Uterus (tissue), 4 donors: ENCODE data around the gene SMIM32. TPM values are rescaled to one million over a fixed set of nuclear protein-coding genes. Genes with fewer than 3 reads are reported as not detected.

Source experiments
- DNase-seq, 2 donors: peaks; one replicate each; pipeline ENCODE4 v3.0.0-alpha.2; 2019 to 2020
- H3K27ac ChIP-seq, 2 donors: fragments of 200-600 bp; sonication (generic); 1 replicate in 1 of 2; 2 replicates in 1 of 2; pipeline ENCODE4 v1.5.1; 2016 to 2018
- H3K27me3 ChIP-seq, 2 donors: fragments of 200-600 bp; sonication (generic); one replicate each; pipeline ENCODE4 v1.5.1; 2018 to 2019; ENCODE audit warnings: control low read depth in 1 of 2
- H3K36me3 ChIP-seq, 2 donors: fragments of 200-600 bp; sonication (generic); one replicate each; pipeline ENCODE4 v1.5.1; 2019; ENCODE audit warnings: control low read depth in 1 of 2
- H3K4me1 ChIP-seq, 2 donors: fragments of 200-600 bp; sonication (generic); one replicate each; pipeline ENCODE4 v1.5.1; 2018 to 2019; ENCODE audit warnings: control low read depth in 1 of 2
- H3K4me3 ChIP-seq, 2 donors: fragments of 200-600 bp; sonication (generic); 1 replicate in 1 of 2; 2 replicates in 1 of 2; pipeline ENCODE4 v1.5.1; 2018 to 2019; ENCODE audit warnings: mild to moderate bottlenecking in 1 of 2
- H3K9me3 ChIP-seq, 2 donors: fragments of 200-600 bp; sonication (generic); one replicate each; pipeline ENCODE4 v1.5.1; 2019; ENCODE audit warnings: control low read depth in 1 of 2
- CTCF ChIP-seq, 4 experiments: fragments of 200-600 bp in 2 of 4; fragments of 450-650 bp in 2 of 4; sonication (generic) in 2 of 4; IDR thresholded peaks; one replicate each; pipeline ENCODE4 v1.5.1; 2016 to 2019; ENCODE audit warnings: antibody characterized with exemption in 4 of 4, mild to moderate bottlenecking in 2 of 4, moderate library complexity in 1 of 4
- POLR2A ChIP-seq, 2 donors: fragments of 450-650 bp; IDR thresholded peaks; one replicate each; pipeline ENCODE4 v1.6.1; 2016; ENCODE audit warnings: antibody characterized with exemption in 2 of 2, mild to moderate bottlenecking in 1 of 2, moderate library complexity in 1 of 2
- intact Hi-C: fragments of 100-400 bp; cut with DNase I; formaldehyde crosslinking; loops from one replicate; pipeline ENCODE4 v1.15.1; 2023; ENCODE audit warnings: low total_unique reads
- total RNA-seq, 4 donors: library from RNA; depleted of rRNA in 3 of 4; stranded (reverse); fragments of >200 nt in 3 of 4; gene quantifications; one replicate each; pipeline versions ENCODE4 v1.1.0 to v1.2.4, GENCODE V29; 2014 to 2023
- donor health status: DM: yes; HTN: yes; CAD: no.

Gene SMIM32
- total RNA-seq, 4 donors from 2014 or later: 3.0 TPM; not detected in 3

- TF ChIP-seq CTCF (IDR thresholded peaks at IDR 0.05) (no peak), POLR2A (IDR thresholded peaks at IDR 0.05) (no peak)
- Histone ChIP-seq H3K27ac (no peak overlapping the region), H3K36me3 (no peaks in the 10 kb centered on the region), H3K4me3 (no peak overlapping the region), H3K9me3 (no peaks in the 10 kb centered on the region), H3K27me3 (no peaks in the 10 kb centered on the region), H3K4me1 (no peaks in the 10 kb centered on the region)
- no peak for DNase-seq
- intact Hi-C loops: no loop called here
These were observed 32.8 kb upstream of the SMIM32 start for GRCh38 chr5:136225796-136226195.

- Histone ChIP-seq H3K9me3 (no peaks in the 10 kb centered on the region), H3K4me3 (no peak overlapping the region), H3K4me1 (no peaks in the 10 kb centered on the region), H3K36me3 (no peaks in the 10 kb centered on the region), H3K27ac (no peak overlapping the region), H3K27me3 (no peaks in the 10 kb centered on the region)
- TF ChIP-seq POLR2A (IDR thresholded peaks at IDR 0.05) (no peak), CTCF (IDR thresholded peaks at IDR 0.05) (no peak)
- DNase-seq: no peak
- intact Hi-C loops: no loop called here
These were observed 29.7 kb upstream of the SMIM32 start for GRCh38 chr5:136222580-136223235.

- no peaks in the 10 kb centered on the region for H3K27me3 ChIP-seq
- TF ChIP-seq POLR2A (IDR thresholded peaks at IDR 0.05): no peak
- no peak for TF ChIP-seq CTCF (IDR thresholded peaks at IDR 0.05)
- no peak overlapping the region for H3K27ac ChIP-seq
- no peak overlapping the region for H3K4me3 ChIP-seq
- H3K36me3 ChIP-seq: no peaks in the 10 kb centered on the region
- intact Hi-C loops: no loop called here
- no peak for DNase-seq
- H3K9me3 ChIP-seq: no peaks in the 10 kb centered on the region
- no peaks in the 10 kb centered on the region for H3K4me1 ChIP-seq
These were observed 28.4 kb upstream of the SMIM32 start for GRCh38 chr5:136221340-136221739.

GRCh38 chr5:136216230-136216629 is 23.3 kb upstream of the SMIM32 start:
- intact Hi-C loops: loop anchor here (10.0 kb wide), 1 partner anchor 271 kb away; no protein-coding TSS in a partner anchor
- H3K4me3 ChIP-seq: no peak overlapping the region

More at GRCh38 chr5:136216230-136216629, 23.3 kb upstream of the SMIM32 start:
- Histone ChIP-seq H3K4me1 (no peaks in the 10 kb centered on the region), H3K27me3 (no peaks in the 10 kb centered on the region), H3K36me3 (no peaks in the 10 kb centered on the region), H3K27ac (no peak overlapping the region), H3K9me3 (no peaks in the 10 kb centered on the region)
- no peak for DNase-seq
- TF ChIP-seq POLR2A (IDR thresholded peaks at IDR 0.05): no peak
- TF ChIP-seq CTCF (IDR thresholded peaks at IDR 0.05): no peak
